ENCODE measurements around the gene OR10G8.
"Not testable (repeated sequence)": the region's sequence is repeated elsewhere in the genome, so short reads cannot be mapped to it uniquely, and the experiment has no call there.

OR10G8 gene

GRCh38 chr11:124026498-124026897, at the start of gene OR10G8:
TSS of gene OR10G8 (plus strand) at chr11:124026798. CDS start at chr11:124029623, 2,825 bp downstream.
- no peak for FAIRE-seq

GRCh38 chr11:123977731-123978347, 48.8 kb upstream of the OR10G8 start, which contains the start of gene OR10S1:
TSS of gene OR10S1 (minus strand) at chr11:123977781. CDS start at chr11:123977664, 117 bp downstream.
- FAIRE-seq, result no peak

- FAIRE-seq, result no peak
These were observed 47.3 kb upstream of the OR10G8 start for GRCh38 chr11:123979311-123979710.

GRCh38 chr11:123995119-123995518, 31.5 kb upstream of the OR10G8 start, which contains the start of gene OR10G6:
TSS of gene OR10G6 (minus strand) at chr11:123995161. CDS start at chr11:123995161, 0 bp downstream.
- FAIRE-seq, result no peak

GRCh38 chr11:124012697-124013096, 13.9 kb upstream of the OR10G8 start, which contains the start of gene OR10G4:
TSS of gene OR10G4 (plus strand) at chr11:124012997. CDS start at chr11:124015575, 2,578 bp downstream.
- FAIRE-seq, result no peak

GRCh38 chr11:124015837-124016236, 10.8 kb upstream of the OR10G8 start:
- not testable (repeated sequence) for FAIRE-seq

- no peak for FAIRE-seq
These were observed 10.1 kb downstream of the OR10G8 start for GRCh38 chr11:124036666-124037065.

- no peak for FAIRE-seq
These were observed 13.0 kb downstream of the OR10G8 start for GRCh38 chr11:124039557-124039956.

- no peak for FAIRE-seq
These were observed 14.7 kb downstream of the OR10G8 start, which contains the start of gene OR10G7 for GRCh38 chr11:124041254-124041653. TSS of gene OR10G7 (minus strand) at chr11:124041325. CDS start at chr11:124039001, 2,324 bp downstream.

GRCh38 chr11:124043420-124043819, 16.8 kb downstream of the OR10G8 start:
- no peak for FAIRE-seq

- FAIRE-seq, result no peak
These were observed 24.1 kb downstream of the OR10G8 start for GRCh38 chr11:124050748-124051147.

- FAIRE-seq, result no peak
These were observed 26.4 kb downstream of the OR10G8 start for GRCh38 chr11:124052966-124053365.

GRCh38 chr11:124068601-124069110, 42.1 kb downstream of the OR10G8 start:
- no peak for FAIRE-seq

- no peak for FAIRE-seq
These were observed 43.1 kb downstream of the OR10G8 start for GRCh38 chr11:124069429-124070401.

GRCh38 chr11:124070915-124071622, 44.5 kb downstream of the OR10G8 start:
- peak; percentile 88 for FAIRE-seq

GRCh38 chr11:124071623-124071948, 45.0 kb downstream of the OR10G8 start:
- no peak for FAIRE-seq

- FAIRE-seq, result no peak
These were observed 45.5 kb downstream of the OR10G8 start for GRCh38 chr11:124072147-124072546.

- no peak for FAIRE-seq
These were observed 48.0 kb downstream of the OR10G8 start for GRCh38 chr11:124074554-124074953.

GRCh38 chr11:124075492-124075840, 48.9 kb downstream of the OR10G8 start:
- no peak for FAIRE-seq

GRCh38 chr11:124075841-124076651, 49.4 kb downstream of the OR10G8 start:
- FAIRE-seq, result no peak

GRCh38 chr11:124077266-124077665, 50.7 kb downstream of the OR10G8 start:
- FAIRE-seq, result no peak

GRCh38 chr11:124078591-124078990, 52.0 kb downstream of the OR10G8 start:
- no peak for FAIRE-seq
